SK-N-SH (cell line): ENCODE results near the gene H1-8.
"Not testable (repeated sequence)": the region's sequence is repeated elsewhere in the genome, so short reads cannot be mapped to it uniquely, and the experiment has no call there.

Experiments
- CHD2 ChIP-seq: fragments of 150-350 bp; IDR thresholded peaks from 2 replicates; pipeline ENCODE4 v1.6.1; 2018; ENCODE audit warnings: low read length; ENCODE audit not compliant: partially characterized antibody
- EP300 ChIP-seq, 2 experiments: IDR thresholded peaks; 2 replicates each; pipeline versions ENCODE4 v1.4.0 to v1.6.1; 2012; ENCODE audit warnings: borderline replicate concordance in 1 of 2, low read depth in 1 of 2, low read length in 1 of 2
- GABPA ChIP-seq: IDR thresholded peaks from 2 replicates; pipeline ENCODE4 v1.4.0; 2012; ENCODE audit warnings: low read depth, mild to moderate bottlenecking
- GATA2 ChIP-seq: sonication (generic); formaldehyde crosslinking; IDR thresholded peaks from 2 replicates; pipeline ENCODE4 v1.5.0; 2020; ENCODE audit warnings: mild to moderate bottlenecking, missing genetic modification reagents
- RAD21 ChIP-seq: IDR thresholded peaks from 2 replicates; pipeline ENCODE4 v1.6.1; 2012; ENCODE audit warnings: mild to moderate bottlenecking, low read length
- SIN3A ChIP-seq: IDR thresholded peaks from 2 replicates; pipeline ENCODE4 v1.6.1; 2012; ENCODE audit warnings: low read depth, mild to moderate bottlenecking, low read length, moderate library complexity, borderline replicate concordance
- TCF12 ChIP-seq: IDR thresholded peaks from 2 replicates; pipeline ENCODE4 v1.4.0; 2012
- USF1 ChIP-seq: IDR thresholded peaks from 2 replicates; pipeline ENCODE4 v1.4.0; 2012; ENCODE audit warnings: low read depth, borderline replicate concordance
- YY1 ChIP-seq: IDR thresholded peaks from 2 replicates; pipeline ENCODE4 v1.4.0; 2012; ENCODE audit warnings: low read depth, mild to moderate bottlenecking
- ZBTB33 ChIP-seq: IDR thresholded peaks from 2 replicates; pipeline ENCODE4 v1.4.0; 2012; ENCODE audit warnings: low read depth, borderline replicate concordance
- TF ChIP-seq, protein P1 (sequence below): fragments of 200-600 bp; sonication (generic); IDR thresholded peaks from 2 replicates; pipeline ENCODE4 v1.6.1; 2017; ENCODE audit warnings: antibody characterized with exemption, mild to moderate bottlenecking, moderate library complexity
- TF ChIP-seq, protein P2 (sequence below): IDR thresholded peaks from 2 replicates; pipeline ENCODE4 v1.4.0; 2012; ENCODE audit warnings: low read depth

- not testable (repeated sequence) for TF ChIP-seq GATA2 (CRISPR knock-in tag); ZBTB33; TCF12; SIN3A; EP300 (IDR thresholded peaks at IDR 0.05; ENCODE audit: borderline replicate concordance in 1 of 2, low read depth in 1 of 2, low read length in 1 of 2); RAD21; YY1; USF1; GABPA; CHD2
- TF ChIP-seq, protein P1, sequence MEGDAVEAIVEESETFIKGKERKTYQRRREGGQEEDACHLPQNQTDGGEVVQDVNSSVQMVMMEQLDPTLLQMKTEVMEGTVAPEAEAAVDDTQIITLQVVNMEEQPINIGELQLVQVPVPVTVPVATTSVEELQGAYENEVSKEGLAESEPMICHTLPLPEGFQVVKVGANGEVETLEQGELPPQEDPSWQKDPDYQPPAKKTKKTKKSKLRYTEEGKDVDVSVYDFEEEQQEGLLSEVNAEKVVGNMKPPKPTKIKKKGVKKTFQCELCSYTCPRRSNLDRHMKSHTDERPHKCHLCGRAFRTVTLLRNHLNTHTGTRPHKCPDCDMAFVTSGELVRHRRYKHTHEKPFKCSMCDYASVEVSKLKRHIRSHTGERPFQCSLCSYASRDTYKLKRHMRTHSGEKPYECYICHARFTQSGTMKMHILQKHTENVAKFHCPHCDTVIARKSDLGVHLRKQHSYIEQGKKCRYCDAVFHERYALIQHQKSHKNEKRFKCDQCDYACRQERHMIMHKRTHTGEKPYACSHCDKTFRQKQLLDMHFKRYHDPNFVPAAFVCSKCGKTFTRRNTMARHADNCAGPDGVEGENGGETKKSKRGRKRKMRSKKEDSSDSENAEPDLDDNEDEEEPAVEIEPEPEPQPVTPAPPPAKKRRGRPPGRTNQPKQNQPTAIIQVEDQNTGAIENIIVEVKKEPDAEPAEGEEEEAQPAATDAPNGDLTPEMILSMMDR: not testable (repeated sequence)
- TF ChIP-seq, protein P2, sequence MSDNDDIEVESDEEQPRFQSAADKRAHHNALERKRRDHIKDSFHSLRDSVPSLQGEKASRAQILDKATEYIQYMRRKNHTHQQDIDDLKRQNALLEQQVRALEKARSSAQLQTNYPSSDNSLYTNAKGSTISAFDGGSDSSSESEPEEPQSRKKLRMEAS: not testable (repeated sequence)
Measured at GRCh38 chr3:129499604-129500333, 43.2 kb upstream of the H1-8 start.
